NB4 (cell line): Measurements from ENCODE around the gene PIK3C2A.

ENCODE experiments used
- DNase-seq: peaks from one replicate; pipeline ENCODE4 v3.0.0; 2010; ENCODE audit warnings: low read depth
- H3K4me3 ChIP-seq: one replicate; pipeline ENCODE4 v1.5.1; 2011; ENCODE audit warnings: mild to moderate bottlenecking, low read depth, low read length, moderate library complexity
- CTCF ChIP-seq: IDR thresholded peaks from one replicate; pipeline ENCODE4 v1.5.1; 2012; ENCODE audit warnings: low read depth, low read length
- MAX ChIP-seq: IDR thresholded peaks from 2 replicates; pipeline ENCODE4 v1.6.1; 2011; ENCODE audit warnings: low read depth, low read length
- MYC ChIP-seq: IDR thresholded peaks from 2 replicates; pipeline ENCODE4 v1.6.1; 2011; ENCODE audit warnings: low read depth, low read length
- POLR2A ChIP-seq: IDR thresholded peaks from 2 replicates; pipeline ENCODE4 v1.6.1; 2011; ENCODE audit warnings: mild to moderate bottlenecking; ENCODE audit not compliant: insufficient read length; ENCODE audit errors: extremely low read depth

Gene PIK3C2A

GRCh38 chr11:17197431-17197898 is 10.3 kb downstream of the PIK3C2A start:
- no peak overlapping the region for H3K4me3 ChIP-seq
- no peak for DNase-seq
- no peak for TF ChIP-seq MYC
- no peak for TF ChIP-seq POLR2A
- TF ChIP-seq CTCF = no peak
- no peak for TF ChIP-seq MAX

- TF ChIP-seq MAX = no peak
- no peak for TF ChIP-seq POLR2A
- TF ChIP-seq CTCF = no peak
- TF ChIP-seq MYC = no peak
- DNase-seq = no peak
- H3K4me3 ChIP-seq = no peak overlapping the region
Measured at GRCh38 chr11:17188675-17189074, 19.1 kb downstream of the PIK3C2A start.

GRCh38 chr11:17186932-17187692 is 20.7 kb downstream of the PIK3C2A start:
- DNase-seq = no peak
- no peak overlapping the region for H3K4me3 ChIP-seq
- TF ChIP-seq MAX (no peak), POLR2A (no peak), MYC (no peak), CTCF (no peak)

- DNase-seq = no peak
- no peak overlapping the region for H3K4me3 ChIP-seq
- TF ChIP-seq MYC (no peak), CTCF (no peak), POLR2A (no peak), MAX (no peak)
Measured at GRCh38 chr11:17185938-17186337, 21.8 kb downstream of the PIK3C2A start.

GRCh38 chr11:17184882-17185587 is 22.8 kb downstream of the PIK3C2A start:
- no peak overlapping the region for H3K4me3 ChIP-seq
- no peak for TF ChIP-seq MAX
- no peak for TF ChIP-seq POLR2A
- no peak for TF ChIP-seq CTCF
- TF ChIP-seq MYC = no peak
- DNase-seq = no peak
